ENCODE results near the gene TTC9B. TPM values are rescaled to one million over a fixed set of nuclear protein-coding genes. Genes with fewer than 3 reads are reported as not detected.

TTC9B gene
- total and polyA plus RNA-seq, 4 experiments from 2014 or later, result not detected

DNA sequence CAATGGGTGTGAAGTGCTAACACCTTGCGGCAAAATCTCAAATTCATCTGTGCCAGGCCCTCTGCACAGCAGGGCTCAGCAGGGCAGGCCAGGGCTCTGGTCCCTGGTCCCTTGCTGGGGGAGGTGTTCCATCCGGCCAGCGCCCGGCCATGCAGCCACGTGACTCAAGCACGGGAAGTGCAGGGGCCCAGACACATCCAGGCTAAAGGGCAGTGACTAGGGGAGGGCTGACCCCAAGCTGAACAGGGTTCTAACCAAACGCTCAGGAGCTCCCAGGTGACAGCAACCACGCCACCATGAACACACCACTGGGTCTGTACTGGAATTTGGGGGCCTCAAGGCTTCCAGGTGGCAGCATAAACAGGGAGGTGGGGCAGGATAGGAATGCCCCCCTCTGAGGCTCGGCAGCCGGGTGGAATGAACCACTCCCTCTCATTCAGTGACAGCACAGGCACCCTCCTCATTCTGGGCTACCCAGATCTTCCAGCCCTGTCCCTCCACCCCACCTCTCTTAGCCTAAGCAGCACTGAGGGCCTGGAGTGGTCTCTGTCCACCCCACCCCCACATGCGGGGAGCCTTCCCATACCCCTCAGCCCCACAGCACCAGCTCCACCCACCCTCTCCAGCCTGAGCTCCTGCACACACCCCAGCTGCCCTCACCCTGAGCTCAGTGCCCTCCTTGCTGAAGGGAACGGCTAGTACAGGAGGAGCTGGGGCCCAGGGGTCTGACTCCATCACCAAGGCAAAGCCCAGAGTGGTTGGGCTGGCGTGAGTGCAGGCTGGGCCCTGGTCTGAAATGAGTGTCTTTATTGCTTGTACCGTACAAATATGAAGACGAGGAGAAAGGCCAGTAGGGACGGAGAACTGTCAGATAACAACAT is 13.6 kb upstream of the TTC9B start:
- DNase-seq, result no peak
- Mint-ChIP-seq H3K4me1 (peaks cover 0 to 8% (median 5%) of the 10 kb centered on the region in 4 donors), H3K4me3 (no peak overlapping the region), H3K36me3 (peaks cover under 1 to 24% of the 10 kb centered on the region in 2 donors), H3K9me3 (no peaks in the 10 kb centered on the region), H3K27me3 (peaks cover 1 to 3% of the 10 kb centered on the region in 2 donors), H3K27ac (peak overlapping the region in 1 of 7 donors; percentile 32)
- ChIA-PET POLR2A (ENCODE audit: partially characterized antibody) (interaction anchor here (0.6 kb wide), 1 partner anchor 878 kb away, joined by 3 read pairs; no protein-coding TSS in a partner anchor), CTCF (ENCODE audit: partially characterized antibody) (no interaction called here)
- intact Hi-C loops (cut with micrococcal nuclease), result no loop called here
- no peak overlapping the region for H3K4me3 ChIP-seq (ENCODE audit: low read length in 2 of 2)
- no peaks in the 10 kb centered on the region for H3K27me3 ChIP-seq (ENCODE audit: insufficient read depth, low read length)
- no peak overlapping the region for H3K27ac ChIP-seq (ENCODE audit: low read depth, low read length)
- no peaks in the 10 kb centered on the region for H3K9me3 ChIP-seq (ENCODE audit: control insufficient read depth in 1 of 2, low read length in 2 of 2)
- peaks cover 19% of the 10 kb centered on the region for H3K36me3 ChIP-seq (ENCODE audit: insufficient read depth, low read length)
- no peaks in the 10 kb centered on the region for H3K4me1 ChIP-seq (ENCODE audit: insufficient read depth, low read length)

- Mint-ChIP-seq H3K36me3 (peaks cover 0 to 19% of the 10 kb centered on the region in 2 donors), H3K4me1 (peaks cover under 1 to 13% (median 7%) of the 10 kb centered on the region in 4 donors), H3K4me3 (no peak overlapping the region), H3K27me3 (peaks cover 3 to 6% of the 10 kb centered on the region in 2 donors), H3K9me3 (no peaks in the 10 kb centered on the region), H3K27ac (peak overlapping the region in 1 of 7 donors; percentile 32)
- POLR2A ChIA-PET (ENCODE audit: partially characterized antibody), result interaction anchor here (0.6 to 0.7 kb wide), 2 partner anchors 78 to 879 kb away, joined by 3 to 4 read pairs; no protein-coding TSS in a partner anchor
- CTCF ChIA-PET (ENCODE audit: partially characterized antibody), result no interaction called here
- Histone ChIP-seq H3K27me3 (ENCODE audit: insufficient read depth, low read length) (peaks cover 6% of the 10 kb centered on the region), H3K36me3 (ENCODE audit: insufficient read depth, low read length) (peaks cover 12% of the 10 kb centered on the region), H3K4me1 (ENCODE audit: insufficient read depth, low read length) (peaks cover 6% of the 10 kb centered on the region), H3K27ac (ENCODE audit: low read depth, low read length) (no peak overlapping the region), H3K9me3 (ENCODE audit: control insufficient read depth in 1 of 2, low read length in 2 of 2) (no peaks in the 10 kb centered on the region), H3K4me3 (ENCODE audit: low read length in 2 of 2) (no peak overlapping the region)
- intact Hi-C loops (cut with micrococcal nuclease), result no loop called here
- DNase-seq, result no peak
Observed at GRCh38 chr19:40231057-40231456, 12.9 kb upstream of the TTC9B start.

- peaks cover 13 to 15% of the 10 kb centered on the region in 2 donors for H3K27me3 Mint-ChIP-seq
- H3K4me3 ChIP-seq (ENCODE audit: low read length in 2 of 2), result no peak overlapping the region
- H3K27me3 ChIP-seq (ENCODE audit: insufficient read depth, low read length), result peaks cover 14% of the 10 kb centered on the region
- H3K36me3 Mint-ChIP-seq, result peaks cover 5 to 13% of the 10 kb centered on the region in 2 donors
- peaks cover 8 to 22% (median 15%) of the 10 kb centered on the region in 4 donors for H3K4me1 Mint-ChIP-seq
- H3K9me3 ChIP-seq (ENCODE audit: control insufficient read depth in 1 of 2, low read length in 2 of 2), result no peaks in the 10 kb centered on the region
- POLR2A ChIA-PET (ENCODE audit: partially characterized antibody), result no interaction called here
- peaks cover 13% of the 10 kb centered on the region for H3K4me1 ChIP-seq (ENCODE audit: insufficient read depth, low read length)
- no peak overlapping the region for H3K27ac ChIP-seq (ENCODE audit: low read depth, low read length)
- DNase-seq, result no peak
- peaks cover 0 to 3% (median 0%) of the 10 kb centered on the region in 8 donors for H3K9me3 Mint-ChIP-seq
- CTCF ChIA-PET (ENCODE audit: partially characterized antibody), result no interaction called here
- H3K4me3 Mint-ChIP-seq, result no peak overlapping the region
- intact Hi-C loops (cut with micrococcal nuclease), result no loop called here
- peak overlapping the region in 1 of 7 donors; percentile 47 for H3K27ac Mint-ChIP-seq
- H3K36me3 ChIP-seq (ENCODE audit: insufficient read depth, low read length), result peaks cover 3% of the 10 kb centered on the region
Observed at GRCh38 chr19:40229926-40230417, 11.8 kb upstream of the TTC9B start.

DNA sequence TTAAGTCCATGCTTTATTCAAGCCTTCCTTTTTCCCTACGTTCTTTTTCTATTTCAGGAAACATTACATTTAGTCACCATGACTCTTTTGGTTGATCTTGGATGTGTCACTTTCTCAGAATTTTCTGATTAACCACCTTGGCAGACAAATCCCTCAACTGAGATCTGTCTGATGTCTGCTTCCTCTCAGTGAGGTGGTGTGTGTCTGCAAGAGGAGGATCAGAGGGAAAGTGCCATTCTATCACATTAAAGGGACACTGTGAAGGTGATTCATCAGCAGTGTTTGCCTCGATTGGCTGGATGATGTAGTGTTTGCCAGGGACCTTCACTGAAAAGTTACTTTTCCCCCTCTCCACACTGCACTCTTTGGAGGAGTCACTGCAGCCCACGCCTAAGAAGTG is 11.3 kb upstream of the TTC9B start:
- ChIA-PET CTCF (ENCODE audit: partially characterized antibody) (no interaction called here), POLR2A (ENCODE audit: partially characterized antibody) (interaction anchor here (0.6 kb wide), 1 partner anchor 15 kb away, joined by 3 read pairs; no protein-coding TSS in a partner anchor)
- H3K27ac ChIP-seq (ENCODE audit: low read depth, low read length), result no peak overlapping the region
- H3K9me3 Mint-ChIP-seq, result peaks cover 0 to 3% (median 0%) of the 10 kb centered on the region in 8 donors
- peaks cover 8 to 22% (median 15%) of the 10 kb centered on the region in 4 donors for H3K4me1 Mint-ChIP-seq
- H3K27me3 Mint-ChIP-seq, result peaks cover 15 to 17% of the 10 kb centered on the region in 2 donors
- H3K9me3 ChIP-seq (ENCODE audit: control insufficient read depth in 1 of 2, low read length in 2 of 2), result no peaks in the 10 kb centered on the region
- peaks cover 13% of the 10 kb centered on the region for H3K4me1 ChIP-seq (ENCODE audit: insufficient read depth, low read length)
- H3K4me3 Mint-ChIP-seq, result no peak overlapping the region
- H3K27ac Mint-ChIP-seq, result no peak overlapping the region
- DNase-seq, result no peak
- peaks cover 5 to 9% of the 10 kb centered on the region in 2 donors for H3K36me3 Mint-ChIP-seq
- intact Hi-C loops (cut with micrococcal nuclease), result no loop called here
- H3K4me3 ChIP-seq (ENCODE audit: low read length in 2 of 2), result no peak overlapping the region
- peaks cover 17% of the 10 kb centered on the region for H3K27me3 ChIP-seq (ENCODE audit: insufficient read depth, low read length)
- no peaks in the 10 kb centered on the region for H3K36me3 ChIP-seq (ENCODE audit: insufficient read depth, low read length)

GRCh38 chr19:40228863-40229262 is 10.7 kb upstream of the TTC9B start:
- Mint-ChIP-seq H3K4me3 (no peak overlapping the region), H3K9me3 (peaks cover 0 to 3% (median 0%) of the 10 kb centered on the region in 8 donors), H3K27me3 (peaks cover 19 to 21% of the 10 kb centered on the region in 2 donors), H3K36me3 (peaks cover 4 to 5% of the 10 kb centered on the region in 2 donors), H3K27ac (no peak overlapping the region), H3K4me1 (peaks cover 8 to 22% (median 15%) of the 10 kb centered on the region in 4 donors)
- no peak overlapping the region for H3K27ac ChIP-seq (ENCODE audit: low read depth, low read length)
- DNase-seq, result no peak
- H3K4me1 ChIP-seq (ENCODE audit: insufficient read depth, low read length), result peaks cover 13% of the 10 kb centered on the region
- intact Hi-C loops (cut with micrococcal nuclease), result no loop called here
- no peaks in the 10 kb centered on the region for H3K36me3 ChIP-seq (ENCODE audit: insufficient read depth, low read length)
- POLR2A ChIA-PET (ENCODE audit: partially characterized antibody), result interaction anchor here (0.6 to 0.7 kb wide), 2 partner anchors 14 to 37 kb away, joined by 3 read pairs; partner anchors contain the start of gene MAP3K10
- H3K27me3 ChIP-seq (ENCODE audit: insufficient read depth, low read length), result peaks cover 23% of the 10 kb centered on the region
- CTCF ChIA-PET (ENCODE audit: partially characterized antibody), result interaction anchor here (1.3 kb wide), 1 partner anchor 84 kb away, joined by 3 read pairs; no protein-coding TSS in a partner anchor
- H3K4me3 ChIP-seq (ENCODE audit: low read length in 2 of 2), result no peak overlapping the region
- no peaks in the 10 kb centered on the region for H3K9me3 ChIP-seq (ENCODE audit: control insufficient read depth in 1 of 2, low read length in 2 of 2)

DNA sequence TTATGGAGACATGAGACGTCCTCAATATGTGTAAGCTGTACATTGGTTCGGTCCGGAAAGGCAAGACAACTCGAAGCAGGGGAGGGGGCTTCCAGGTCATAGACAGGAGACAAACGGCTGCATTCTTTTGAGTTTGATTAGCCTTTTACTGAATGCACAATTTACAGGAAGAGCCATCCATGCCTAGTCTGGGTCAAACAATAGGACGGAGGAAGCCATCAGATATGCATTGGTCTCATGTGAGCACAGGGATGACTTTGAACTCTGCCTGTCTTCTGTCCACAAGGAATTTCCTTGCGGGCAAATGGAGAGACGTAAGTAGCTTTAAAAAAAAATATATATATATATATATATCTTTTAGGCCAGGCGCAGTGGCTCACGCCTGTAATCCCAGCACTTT is 10.2 kb upstream of the TTC9B start:
- POLR2A ChIA-PET (ENCODE audit: partially characterized antibody), result interaction anchor here (0.7 kb wide), 1 partner anchor 37 kb away, joined by 3 read pairs; the partner anchor contains the start of gene MAP3K10
- DNase-seq, result no peak
- Histone ChIP-seq H3K4me1 (ENCODE audit: insufficient read depth, low read length) (peaks cover 16% of the 10 kb centered on the region), H3K36me3 (ENCODE audit: insufficient read depth, low read length) (no peaks in the 10 kb centered on the region), H3K27ac (ENCODE audit: low read depth, low read length) (no peak overlapping the region), H3K27me3 (ENCODE audit: insufficient read depth, low read length) (peaks cover 23% of the 10 kb centered on the region), H3K4me3 (ENCODE audit: low read length in 2 of 2) (no peak overlapping the region), H3K9me3 (ENCODE audit: control insufficient read depth in 1 of 2, low read length in 2 of 2) (no peaks in the 10 kb centered on the region)
- Mint-ChIP-seq H3K9me3 (peaks cover 0 to 5% (median 0%) of the 10 kb centered on the region in 8 donors), H3K36me3 (peaks cover 4 to 5% of the 10 kb centered on the region in 2 donors), H3K4me1 (peaks cover 8 to 22% (median 15%) of the 10 kb centered on the region in 4 donors), H3K4me3 (no peak overlapping the region), H3K27me3 (peaks cover 21 to 24% of the 10 kb centered on the region in 2 donors), H3K27ac (no peak overlapping the region)
- intact Hi-C loops (cut with micrococcal nuclease), result no loop called here
- CTCF ChIA-PET (ENCODE audit: partially characterized antibody), result interaction anchor here (1.3 kb wide), 1 partner anchor 84 kb away, joined by 3 read pairs; no protein-coding TSS in a partner anchor
